Measurements from ENCODE around the gene TBC1D4.

The TBC1D4 gene

GRCh38 chr13:75390229-75390628 is 91.7 kb downstream of the TBC1D4 start:
- DNase-seq (ENCODE audit: low read depth in 2 of 2), result no peak

- DNase-seq (ENCODE audit: low read depth in 2 of 2), result no peak
These were observed 96.3 kb downstream of the TBC1D4 start for GRCh38 chr13:75385708-75386083.

DNA sequence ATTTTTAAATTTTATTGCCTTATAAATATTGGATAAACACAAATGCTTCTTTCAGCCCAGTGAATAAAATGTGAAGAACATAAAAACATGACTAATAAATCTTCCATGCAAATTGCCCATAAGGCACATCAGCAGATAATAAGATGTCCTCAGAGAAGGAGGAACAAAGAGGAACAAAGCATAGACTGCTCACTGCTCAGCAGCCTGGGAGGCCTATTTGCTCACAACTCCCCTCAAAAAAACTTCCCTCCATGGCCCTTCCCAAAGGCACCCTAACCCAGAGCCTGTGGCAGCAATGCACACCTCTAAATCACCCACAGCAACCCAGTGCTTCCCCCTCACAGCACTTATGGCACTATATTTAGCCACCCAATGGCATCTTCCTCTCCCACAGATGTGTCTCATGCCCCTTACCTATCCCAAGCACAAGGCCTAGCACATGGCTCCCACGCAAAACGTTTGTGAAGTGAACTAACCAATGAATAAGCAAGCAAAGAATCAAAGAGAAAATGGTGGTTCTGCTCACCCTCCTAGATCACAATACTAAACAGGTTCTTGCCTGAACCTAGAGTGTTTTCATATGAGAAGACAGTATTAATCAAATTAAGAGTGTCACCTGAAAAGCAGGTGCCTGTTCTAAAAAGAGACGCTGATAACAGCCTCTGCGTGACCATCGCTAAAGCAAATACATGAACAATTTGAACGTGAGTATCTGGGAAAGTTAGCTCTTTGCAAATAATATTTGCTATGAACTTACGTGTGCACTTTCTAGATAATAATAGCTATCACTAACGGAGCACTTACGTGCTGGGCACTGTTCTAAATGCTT is 96.9 kb downstream of the TBC1D4 start:
- no peak for DNase-seq (ENCODE audit: low read depth in 2 of 2)

DNA sequence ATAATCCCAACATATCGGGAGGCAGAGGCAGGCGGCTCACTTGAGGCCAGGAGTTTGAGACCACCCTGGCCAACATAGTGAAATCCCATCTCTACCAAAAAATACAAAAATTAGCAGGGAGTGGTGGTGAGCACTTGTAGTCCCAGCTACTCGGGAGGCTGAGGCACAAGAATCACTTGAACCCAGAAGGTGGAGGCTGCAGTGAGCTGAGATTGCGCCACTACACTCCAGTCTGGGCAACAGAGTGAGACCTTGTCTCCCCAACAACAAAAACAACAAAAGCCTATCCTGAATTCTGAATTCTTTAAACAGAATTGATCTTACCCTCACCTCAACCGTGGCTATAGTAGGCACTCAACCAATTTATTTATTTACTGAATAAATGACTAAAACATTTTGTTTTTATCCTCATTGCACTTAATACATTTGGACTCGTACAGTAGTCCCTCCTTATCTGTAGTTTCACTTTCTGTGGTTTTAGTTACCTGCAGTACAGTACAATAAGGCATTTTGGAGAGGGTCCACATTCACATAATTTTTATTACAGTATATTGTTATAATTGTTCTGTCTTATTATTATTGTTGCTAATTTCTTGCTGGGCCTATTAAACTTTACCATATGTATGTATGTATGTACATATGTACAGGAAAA is 98.8 kb downstream of the TBC1D4 start:
- DNase-seq (ENCODE audit: low read depth in 2 of 2), result no peak

DNA sequence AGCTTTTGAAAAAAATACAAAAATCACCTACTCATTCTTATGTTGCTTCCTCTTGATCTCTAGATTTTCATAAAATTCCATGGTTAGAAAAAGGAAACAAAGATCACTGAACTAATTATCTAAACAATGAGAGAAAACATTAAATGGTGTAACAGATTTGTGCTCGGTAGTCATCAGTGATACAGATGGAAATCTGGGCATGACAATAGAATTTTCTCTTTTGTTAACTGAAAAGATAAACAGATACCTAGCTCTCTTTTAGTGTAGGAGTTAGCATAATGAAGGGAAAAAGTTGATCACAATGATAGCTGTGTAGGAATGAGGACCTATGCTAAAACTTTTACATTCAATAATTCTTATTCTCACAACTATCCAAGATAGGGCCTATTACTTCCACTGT is 103.7 kb downstream of the TBC1D4 start:
- no peak for DNase-seq (ENCODE audit: low read depth in 2 of 2)

- DNase-seq (ENCODE audit: low read depth in 2 of 2), result no peak
These were observed 105.1 kb downstream of the TBC1D4 start for GRCh38 chr13:75376792-75377402.

- no peak for DNase-seq (ENCODE audit: low read depth in 2 of 2)
These were observed 106.6 kb downstream of the TBC1D4 start for GRCh38 chr13:75375329-75375728.

DNA sequence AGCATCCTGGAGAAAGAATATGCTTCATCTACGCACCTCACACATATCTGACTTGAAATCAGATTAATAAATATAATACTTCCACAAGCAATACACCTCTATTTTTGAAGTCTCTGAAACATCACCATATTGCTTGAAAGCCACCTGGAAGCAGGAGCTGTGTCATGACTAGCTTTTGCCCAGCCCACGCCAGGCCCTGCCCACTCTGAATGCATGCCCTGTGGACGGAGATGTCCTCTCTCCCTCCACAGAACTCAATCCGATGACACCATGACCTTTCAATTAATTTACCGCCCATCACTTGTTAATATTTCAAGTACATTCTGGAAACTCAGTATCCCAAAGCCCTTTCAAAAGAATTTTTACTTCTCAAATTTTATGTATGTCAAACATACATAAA is 108.0 kb downstream of the TBC1D4 start:
- DNase-seq (ENCODE audit: low read depth in 2 of 2), result no peak

DNA sequence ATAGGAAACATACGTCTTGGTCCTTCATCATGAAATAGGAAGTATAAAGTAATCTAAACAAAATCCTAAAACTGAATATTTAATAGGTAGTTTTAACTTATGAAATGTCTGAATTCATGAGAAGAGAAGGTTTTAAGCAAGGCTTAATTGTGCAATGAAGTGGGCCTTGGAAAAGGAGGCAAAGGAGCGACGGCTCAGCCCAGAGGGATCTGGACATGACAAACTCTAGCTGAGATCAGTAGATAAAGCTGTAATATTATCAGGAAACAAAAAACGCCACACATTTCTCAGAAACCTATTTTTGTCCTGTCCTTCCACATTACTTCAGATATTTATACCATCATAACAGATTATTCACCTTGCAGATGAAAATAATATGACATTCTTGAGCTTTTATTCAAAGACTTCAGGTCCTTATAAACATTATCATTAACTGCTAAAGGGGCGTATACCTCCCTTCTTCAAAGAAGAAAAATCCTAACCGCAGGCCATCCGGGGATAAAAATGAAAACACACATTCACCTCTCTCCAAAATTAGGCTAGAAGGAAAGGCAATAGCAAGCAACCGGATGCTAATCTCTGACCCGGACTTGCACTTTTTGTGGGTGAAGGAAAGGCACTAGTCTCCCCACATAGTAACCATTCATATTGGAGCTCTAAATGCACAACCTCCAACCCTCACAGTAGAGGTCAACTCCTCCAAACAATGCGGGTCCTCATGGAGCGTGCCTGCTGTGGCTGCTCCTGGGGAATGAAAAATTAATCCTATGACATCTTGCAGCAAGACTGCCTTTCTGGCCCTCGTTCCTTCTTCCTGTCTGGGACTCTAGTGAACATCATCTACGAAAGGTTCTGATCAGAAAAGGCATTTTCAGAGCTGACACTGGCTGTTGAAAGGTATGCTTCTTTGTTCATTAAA is 108.8 kb downstream of the TBC1D4 start:
- no peak for DNase-seq (ENCODE audit: low read depth in 2 of 2)

DNA sequence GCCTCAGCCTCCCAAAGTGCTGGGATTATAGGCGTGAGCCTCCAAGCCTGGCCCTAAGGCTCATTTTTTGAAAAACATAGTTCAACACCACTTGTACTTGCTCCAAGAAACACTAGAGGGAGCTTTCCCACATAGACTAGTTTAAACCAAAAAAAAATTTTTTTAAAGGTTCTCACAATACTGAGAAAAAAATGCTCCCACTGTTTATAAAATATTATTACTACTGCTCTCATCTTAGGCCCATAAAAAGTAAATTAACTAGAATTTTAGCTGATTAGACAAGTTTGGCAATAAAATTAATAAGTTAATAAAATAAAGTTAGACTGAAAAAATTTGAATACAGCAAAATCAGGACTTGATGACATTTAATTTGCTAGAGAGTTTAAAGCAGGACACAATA is 109.5 kb downstream of the TBC1D4 start:
- peak in 1 of 2 experiments; percentile 27 for DNase-seq (ENCODE audit: low read depth in 2 of 2)

DNA sequence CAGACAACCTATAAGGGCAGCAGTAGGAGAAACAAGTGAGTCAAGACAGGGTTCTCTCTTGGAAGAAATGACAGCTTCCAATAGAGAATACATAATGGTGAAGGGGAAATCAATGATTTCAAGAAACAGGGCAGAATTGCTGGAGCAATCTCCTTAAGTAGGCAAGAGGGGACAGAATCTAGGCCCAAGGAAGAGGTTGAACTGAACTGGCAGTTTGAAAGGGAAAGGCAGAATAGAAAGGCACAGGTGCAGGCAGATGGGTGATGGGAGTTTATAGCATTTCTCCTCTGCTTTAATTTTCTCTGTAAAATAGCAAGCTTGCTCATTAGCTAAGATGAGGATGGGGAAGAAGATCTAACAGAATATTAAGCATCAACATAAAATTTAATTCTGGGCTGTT is 110.8 kb downstream of the TBC1D4 start:
- DNase-seq (ENCODE audit: low read depth in 2 of 2), result no peak

GRCh38 chr13:75370774-75371173 is 111.2 kb downstream of the TBC1D4 start:
- no peak for DNase-seq (ENCODE audit: low read depth in 2 of 2)

GRCh38 chr13:75369981-75370380 is 112.0 kb downstream of the TBC1D4 start:
- no peak for DNase-seq (ENCODE audit: low read depth in 2 of 2)

GRCh38 chr13:75368167-75368566 is 113.8 kb downstream of the TBC1D4 start:
- peak; percentile 48 to 50 for DNase-seq (ENCODE audit: low read depth in 2 of 2)

DNA sequence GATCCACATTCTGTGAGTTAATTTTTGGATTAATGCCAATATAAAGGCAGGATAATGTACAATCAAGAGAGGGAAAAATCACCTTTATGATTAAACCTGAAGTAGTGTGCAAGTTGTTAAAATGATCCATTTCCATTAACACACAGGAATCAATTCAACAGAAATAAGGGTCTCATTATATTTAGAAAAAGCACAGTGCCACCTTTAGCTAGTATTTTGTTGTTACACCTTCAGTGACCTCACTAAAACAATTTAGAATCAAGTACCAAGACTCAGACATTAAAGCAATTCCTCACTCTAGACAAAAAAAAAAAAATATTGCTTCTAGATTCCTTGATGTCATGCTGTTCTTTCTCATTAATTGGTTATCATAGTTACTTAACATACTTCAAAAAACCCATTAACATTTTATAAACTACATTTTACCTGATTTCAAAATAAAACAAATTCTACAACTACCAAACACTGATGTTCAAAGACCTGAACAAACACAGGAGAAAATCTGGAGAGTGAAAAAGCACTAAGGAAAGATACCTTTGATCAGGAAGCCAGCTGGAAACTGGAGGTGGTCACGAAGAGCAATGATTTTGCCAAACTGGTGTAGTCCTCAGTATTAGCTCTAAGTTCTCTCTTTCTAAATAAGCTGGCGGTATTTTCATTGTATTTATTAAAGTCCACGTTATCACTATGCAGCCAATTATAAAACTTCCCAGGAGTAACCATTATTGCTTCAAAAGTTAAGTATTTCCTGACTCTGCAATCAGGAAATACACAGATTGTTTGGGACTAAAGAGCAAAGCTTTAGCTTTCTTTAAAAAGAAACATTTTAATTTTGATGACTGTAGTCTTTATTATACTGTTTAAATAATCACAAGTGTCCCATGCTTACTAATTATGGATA is 115.3 kb downstream of the TBC1D4 start:
- no peak for DNase-seq (ENCODE audit: low read depth in 2 of 2)

DNA sequence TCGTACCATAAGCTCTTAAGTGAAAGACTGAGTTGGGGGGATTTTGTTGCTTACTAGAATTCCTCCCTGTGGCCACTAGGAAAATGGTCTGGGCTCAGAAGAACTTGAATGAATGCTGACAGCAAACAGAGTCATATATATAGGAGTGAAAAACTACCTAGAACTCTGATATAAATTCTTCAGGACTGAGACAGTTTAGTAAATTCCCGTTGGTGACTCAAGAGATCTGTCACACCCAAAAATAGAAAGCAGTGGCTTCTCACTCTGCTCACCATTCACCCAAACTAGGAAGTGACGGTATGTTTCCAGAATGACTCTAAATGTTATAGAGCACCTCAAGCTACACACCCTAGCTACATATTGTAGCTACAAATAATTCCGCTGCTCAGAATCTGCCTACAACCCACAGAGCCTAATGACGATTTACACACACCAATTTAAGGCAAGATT is 116.2 kb downstream of the TBC1D4 start:
- DNase-seq (ENCODE audit: low read depth in 2 of 2), result peak; percentile 42 to 48

DNA sequence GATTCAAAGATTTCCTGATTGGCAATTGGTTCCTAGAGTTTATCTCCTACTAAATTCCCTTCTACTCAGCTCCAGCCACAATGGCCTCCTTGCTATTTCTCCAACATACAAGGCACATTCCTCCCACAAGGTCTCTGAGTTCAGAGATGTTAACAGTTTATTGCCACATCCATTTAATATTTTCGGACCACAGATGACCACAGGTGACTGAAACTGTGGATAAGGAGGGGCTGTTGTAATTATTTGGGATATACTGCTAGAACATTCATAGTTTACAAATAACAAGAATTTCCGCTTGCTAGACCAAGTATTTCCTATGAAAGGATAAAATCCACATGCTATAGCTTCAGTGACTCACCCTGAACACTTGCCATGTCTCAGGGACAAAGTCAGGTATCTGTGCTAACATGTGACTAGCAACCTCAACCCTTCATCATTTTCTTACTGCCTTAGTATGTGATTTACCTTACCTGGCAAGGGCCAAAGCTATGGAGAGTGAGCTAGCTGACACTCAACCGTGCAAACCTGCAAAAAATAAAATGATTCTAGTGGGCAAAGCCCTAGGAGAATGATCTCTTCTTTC is 117.7 kb downstream of the TBC1D4 start:
- DNase-seq (ENCODE audit: low read depth in 2 of 2), result no peak

DNA sequence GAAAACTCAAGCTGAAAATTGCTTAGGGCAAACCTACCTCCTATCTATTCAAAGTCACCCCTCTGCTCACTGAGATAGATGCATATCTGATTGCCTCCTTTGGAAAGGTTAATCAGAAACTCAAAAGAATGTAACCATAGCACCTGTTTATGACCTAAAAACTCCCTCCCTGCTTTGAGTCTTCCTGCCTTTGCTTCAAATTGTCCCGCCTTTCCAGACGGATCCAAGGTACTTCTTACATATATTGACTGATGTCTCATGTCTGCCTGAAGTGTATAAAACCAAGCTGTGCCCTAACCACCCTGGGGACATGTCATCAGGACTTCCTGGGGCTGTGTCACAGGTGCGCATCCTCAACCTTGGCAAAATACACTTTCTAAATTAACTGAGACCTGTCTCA is 118.6 kb downstream of the TBC1D4 start:
- no peak for DNase-seq (ENCODE audit: low read depth in 2 of 2)

DNA sequence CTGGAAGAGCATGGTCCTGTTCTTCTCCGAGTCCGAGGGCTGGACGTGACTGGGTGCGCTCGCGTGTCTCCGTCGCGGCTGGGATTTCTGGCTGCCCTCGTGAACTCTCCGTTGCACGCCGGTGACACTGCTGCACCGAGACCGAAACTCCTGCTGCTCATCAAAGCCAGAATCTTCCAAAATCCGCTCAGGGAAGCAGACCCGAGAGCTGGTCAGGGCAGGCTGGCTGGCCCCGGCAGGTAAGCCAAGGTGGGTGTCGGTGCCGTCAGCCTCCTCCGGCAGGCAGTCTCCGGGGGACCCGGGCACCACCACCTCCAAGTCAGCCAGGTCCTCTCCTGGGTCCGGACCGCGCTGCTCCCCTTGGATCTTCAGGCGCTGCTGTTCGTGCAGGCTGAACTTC is 119.9 kb downstream of the TBC1D4 start:
- no peak for DNase-seq (ENCODE audit: low read depth in 2 of 2)

DNA sequence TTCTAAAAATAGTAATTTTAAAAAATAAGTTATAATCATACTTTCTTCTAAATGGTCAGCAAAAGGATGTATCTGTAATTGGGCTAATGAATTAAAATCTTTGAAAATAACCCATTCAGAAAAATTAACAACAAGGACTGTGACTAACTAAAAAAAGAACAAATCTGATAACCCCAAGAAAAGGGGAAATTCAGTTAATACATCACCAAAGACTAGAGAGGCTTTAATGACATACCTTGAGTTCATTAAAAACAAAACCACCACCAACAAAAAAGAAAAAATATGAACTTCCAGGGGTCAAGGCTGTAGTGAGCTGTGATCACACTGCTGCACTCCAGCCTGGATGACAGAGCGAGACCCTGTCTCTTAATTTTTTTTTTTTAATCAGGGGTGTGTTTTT is 121.8 kb downstream of the TBC1D4 start:
- DNase-seq (ENCODE audit: low read depth in 2 of 2), result no peak
